ENCODE results near the gene THSD7A.
"Not testable (repeated sequence)": the region's sequence is repeated elsewhere in the genome, so short reads cannot be mapped to it uniquely, and the experiment has no call there.

The THSD7A gene

GRCh38 chr7:11443934-11444333 lies 388.1 kb downstream of the THSD7A start:
- not testable (repeated sequence) for DNase-seq

DNA sequence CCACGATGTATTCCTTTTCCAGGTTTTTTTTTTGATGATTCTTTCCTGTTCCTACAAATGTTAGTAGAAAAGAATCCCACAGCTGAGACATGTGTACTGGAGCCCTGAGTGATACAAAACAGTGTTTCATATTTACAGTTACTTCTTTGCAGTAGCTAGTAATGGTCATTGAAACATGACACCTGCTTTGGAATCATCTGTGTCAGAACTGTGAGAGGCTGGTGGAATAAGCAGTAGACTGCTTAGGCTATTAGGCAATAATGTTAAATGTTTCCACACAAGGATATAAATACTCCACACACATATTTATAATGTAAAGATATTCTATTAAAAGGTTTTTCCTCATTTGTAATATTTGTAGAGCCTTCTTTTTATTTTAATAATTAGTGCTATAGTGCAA lies 394.0 kb downstream of the THSD7A start:
- peak; percentile 48 to 57 for DNase-seq

GRCh38 chr7:11436773-11437524 lies 395.0 kb downstream of the THSD7A start:
- DNase-seq, result no peak

DNA sequence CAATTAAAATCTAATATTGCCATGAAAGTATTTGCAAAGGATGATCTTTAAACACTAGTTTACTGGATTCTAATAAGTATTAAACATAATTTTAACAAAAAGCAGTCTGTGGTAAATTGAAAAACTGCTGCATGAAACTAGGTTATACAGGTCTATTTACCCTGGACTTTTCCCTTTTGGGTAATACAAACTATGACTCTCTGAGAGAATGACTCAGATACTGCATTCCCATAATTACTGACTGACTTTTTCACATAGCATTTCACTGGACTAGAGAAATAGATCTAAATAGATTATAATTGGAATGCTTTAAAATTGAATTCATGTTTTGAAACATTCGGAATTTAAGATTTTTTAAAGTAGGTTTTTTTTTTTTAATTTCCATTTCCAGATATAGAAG lies 395.7 kb downstream of the THSD7A start:
- no peak for DNase-seq

GRCh38 chr7:11434366-11434765 lies 397.6 kb downstream of the THSD7A start:
- DNase-seq, result no peak

DNA sequence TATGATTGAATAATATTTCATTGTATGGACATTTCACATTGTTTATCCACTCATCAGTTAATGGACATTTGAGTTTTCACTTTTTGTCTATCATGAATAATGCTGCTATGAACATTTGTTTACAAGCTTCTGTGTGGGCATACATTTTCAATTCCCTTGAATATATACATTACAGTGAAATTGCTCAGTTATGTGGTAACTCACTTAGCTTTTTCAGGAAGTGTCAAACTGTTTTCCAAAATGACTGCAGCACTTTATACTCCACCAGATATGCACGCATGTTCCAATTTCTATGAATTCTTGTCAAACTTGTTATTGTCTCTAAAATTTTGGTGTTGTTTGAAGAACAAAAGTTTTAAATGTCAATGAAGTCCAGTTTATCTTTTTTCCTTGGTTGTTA lies 401.2 kb downstream of the THSD7A start:
- DNase-seq, result no peak

DNA sequence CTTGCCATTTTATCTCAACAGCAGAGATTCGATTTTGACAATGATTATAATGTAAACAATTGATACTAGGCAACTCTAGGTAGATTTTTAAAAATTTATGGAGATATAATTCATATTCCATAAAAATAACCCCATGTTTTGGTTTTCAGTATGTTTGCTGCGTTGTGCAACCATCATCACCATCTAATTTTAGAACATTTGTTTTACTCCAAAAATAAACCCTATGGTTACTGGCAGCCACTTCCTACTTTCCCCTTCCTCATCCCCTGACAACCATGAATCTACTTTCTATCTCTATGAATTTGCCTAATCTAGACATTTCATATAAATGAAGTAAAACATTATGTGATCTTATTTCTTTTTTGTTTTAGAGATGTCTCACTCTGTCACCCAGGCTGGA lies 401.9 kb downstream of the THSD7A start:
- DNase-seq, result no peak

DNA sequence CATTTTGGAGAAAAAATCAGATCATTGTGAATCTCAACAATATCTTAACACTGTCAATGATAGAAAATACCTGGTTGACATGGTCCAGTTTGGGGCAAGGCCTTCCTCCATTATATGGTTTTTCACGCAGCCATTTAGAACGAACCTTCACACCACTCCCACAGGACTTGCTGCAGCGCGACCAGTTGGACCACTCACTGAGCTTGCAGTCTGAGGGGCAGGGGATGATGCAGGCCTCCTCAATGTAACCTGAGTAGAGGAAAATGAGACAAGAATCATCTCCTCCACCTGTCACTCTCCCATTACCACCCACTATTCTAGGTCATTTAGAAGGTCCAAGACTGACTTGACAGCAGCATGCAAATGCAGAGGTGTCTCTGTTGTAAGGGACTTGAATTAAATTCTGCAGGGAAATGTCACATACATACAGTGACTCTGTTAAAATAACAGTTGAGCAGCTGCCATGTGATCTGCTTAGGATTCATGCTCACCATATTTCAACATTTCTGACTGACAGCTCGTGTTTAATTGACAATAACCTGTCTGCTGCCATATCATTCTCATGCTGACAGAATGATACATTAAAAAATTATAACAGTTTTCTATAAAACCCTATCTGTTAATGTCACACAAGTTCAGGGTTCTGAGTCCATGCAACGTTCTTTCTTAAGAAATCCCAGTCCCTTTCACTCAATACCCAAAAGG lies 403.0 kb downstream of the THSD7A start:
- peak in 1 of 2 experiments; percentile 1 for DNase-seq

DNA sequence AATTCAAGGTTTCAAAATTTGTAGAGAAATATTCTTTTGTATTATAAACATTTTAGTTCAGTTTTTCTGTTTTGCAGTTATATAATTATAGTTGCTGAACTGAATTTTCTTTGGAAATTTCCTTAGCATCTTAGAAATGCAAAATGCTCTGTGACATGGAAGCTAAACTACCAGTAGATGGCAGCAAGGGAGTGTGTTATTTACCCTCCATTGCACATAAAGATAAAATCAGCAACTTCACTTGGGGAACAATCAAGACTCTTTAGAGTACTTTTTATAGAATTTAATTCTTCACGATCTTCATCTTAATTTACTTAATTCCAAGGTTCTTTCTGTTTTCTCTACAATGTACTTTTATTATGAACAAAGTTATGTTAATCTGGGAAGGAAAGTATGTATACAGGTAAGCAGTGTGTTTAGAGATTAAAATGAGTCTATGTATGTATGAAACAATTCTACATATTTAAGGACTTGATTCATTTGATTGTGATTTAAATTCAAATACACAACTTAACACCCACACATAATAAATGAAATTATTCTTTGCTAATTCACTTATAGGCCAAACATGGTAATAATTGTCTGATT lies 404.2 kb downstream of the THSD7A start:
- DNase-seq, result peak; percentile 60 to 64

DNA sequence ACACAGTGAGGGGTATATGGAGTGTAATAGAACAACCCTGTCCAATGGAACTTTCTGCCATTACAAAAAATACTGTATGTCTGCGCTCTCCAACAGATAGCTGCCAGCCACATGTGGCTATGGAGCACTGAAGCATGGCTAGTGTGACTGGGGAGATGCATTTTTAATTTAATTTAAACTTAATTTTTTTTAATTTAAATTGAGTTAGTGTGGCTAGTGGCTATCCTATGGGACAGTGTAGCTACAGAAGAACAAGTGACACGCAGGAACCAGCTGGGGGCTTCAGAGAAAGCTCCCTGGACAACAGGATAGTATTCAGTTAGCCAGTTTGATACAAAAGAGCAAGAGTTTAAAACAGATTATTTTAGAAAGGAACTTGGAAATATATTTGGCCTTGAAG lies 408.0 kb downstream of the THSD7A start:
- no peak for DNase-seq

- DNase-seq, result no peak
Measured at GRCh38 chr7:11420049-11420448, 411.9 kb downstream of the THSD7A start.

DNA sequence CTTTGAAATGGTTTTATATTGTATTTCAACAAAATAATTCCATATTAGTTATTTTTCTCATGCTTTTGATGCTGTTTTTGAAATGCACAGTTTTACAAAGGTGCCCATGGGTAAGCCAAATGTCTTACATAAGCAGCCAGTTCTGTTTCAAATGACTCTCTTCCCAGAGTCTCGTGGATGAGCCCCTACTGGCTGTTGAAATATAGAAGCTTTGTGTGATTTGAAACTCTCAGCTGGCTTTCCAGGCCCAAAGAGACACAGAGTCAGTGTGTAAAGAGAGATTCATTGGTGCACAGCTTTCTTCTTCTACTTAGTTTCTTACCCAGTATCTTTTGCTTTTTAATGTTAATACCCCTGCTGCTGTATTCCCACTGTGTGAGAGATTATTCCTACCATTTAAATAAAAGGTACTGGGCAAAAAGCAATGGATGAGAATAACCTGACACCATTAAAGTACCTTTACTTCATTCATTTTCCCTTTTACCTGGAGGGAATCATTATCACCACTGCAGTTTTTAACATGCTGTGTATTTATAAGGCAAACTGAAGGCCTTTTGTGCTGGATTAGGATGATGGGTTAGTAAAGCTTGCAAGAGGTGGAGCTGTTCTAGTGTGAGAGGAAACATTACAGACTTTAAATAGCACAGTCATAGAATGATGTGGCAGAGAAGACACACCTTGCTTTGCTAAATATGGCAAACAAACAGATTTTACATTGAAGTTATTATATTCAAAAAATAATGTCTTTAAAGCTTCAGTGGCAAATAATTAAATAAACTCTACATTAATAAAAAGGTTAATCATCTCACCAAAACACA lies 415.1 kb downstream of the THSD7A start:
- no peak for DNase-seq

GRCh38 chr7:11415101-11415500 lies 416.9 kb downstream of the THSD7A start:
- DNase-seq, result no peak

- DNase-seq, result no peak
Measured at GRCh38 chr7:11413901-11414300, 418.1 kb downstream of the THSD7A start.

- DNase-seq, result no peak
Measured at GRCh38 chr7:11412036-11412435, 420.0 kb downstream of the THSD7A start.

GRCh38 chr7:11410656-11411644 lies 421.0 kb downstream of the THSD7A start:
- DNase-seq, result no peak

DNA sequence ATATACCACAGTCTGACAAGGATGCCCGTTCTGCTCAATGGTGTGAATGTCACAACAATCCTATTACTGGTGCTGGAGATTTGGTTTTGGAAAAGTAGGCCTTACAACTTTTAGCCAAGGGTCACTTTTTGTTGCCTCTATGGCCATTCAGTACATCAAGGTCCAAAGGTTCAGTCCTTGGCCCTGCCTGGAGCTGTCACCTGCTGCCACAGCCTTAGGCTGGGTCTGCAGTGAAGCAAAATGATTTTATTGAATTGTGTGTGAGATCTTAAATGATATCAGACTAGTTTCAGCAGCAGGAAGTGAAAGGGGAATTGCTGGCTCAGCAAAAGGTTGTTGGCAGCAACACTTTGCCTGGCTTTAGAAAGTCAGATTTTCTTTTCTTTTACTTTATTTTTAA lies 427.6 kb downstream of the THSD7A start:
- no peak for DNase-seq

DNA sequence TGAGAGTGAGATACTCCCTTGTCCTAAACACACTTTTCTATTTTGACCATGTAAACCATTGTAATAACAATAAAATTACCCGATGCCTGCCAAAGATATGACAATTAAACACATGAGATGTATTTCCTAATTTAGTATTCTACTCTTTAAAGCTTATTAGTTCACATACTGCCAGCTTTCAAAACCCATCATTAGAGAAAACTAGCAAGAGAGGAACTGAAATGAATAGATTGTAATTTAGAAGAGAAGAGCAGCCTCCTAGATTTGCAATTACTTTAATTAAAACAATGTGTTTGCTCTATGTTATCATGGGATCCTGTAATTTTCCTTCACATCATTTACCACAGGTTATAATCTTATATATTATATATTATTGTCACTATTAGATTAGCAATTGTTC lies 428.2 kb downstream of the THSD7A start:
- no peak for DNase-seq

DNA sequence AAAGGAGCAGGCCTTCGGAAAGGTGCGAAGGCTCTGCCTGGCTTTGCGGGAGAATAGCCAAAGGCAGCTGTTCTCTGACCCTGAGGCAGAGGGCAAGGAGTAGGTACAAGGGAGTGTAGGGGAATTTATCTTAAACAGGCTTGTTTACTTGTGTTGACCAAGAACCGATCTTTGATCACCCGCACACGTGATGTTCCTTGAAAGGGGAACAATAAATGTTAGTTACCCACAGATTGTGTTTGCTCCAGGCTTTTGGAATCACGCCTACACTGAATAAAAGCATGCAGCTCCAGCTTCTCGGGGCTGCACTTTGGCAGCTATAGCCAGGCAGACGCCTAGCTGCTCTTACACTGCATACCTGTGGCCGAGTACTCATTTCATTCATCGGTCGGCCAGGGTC lies 437.6 kb downstream of the THSD7A start:
- DNase-seq, result no peak

GRCh38 chr7:11379641-11380040 lies 452.4 kb downstream of the THSD7A start:
- no peak for DNase-seq

DNA sequence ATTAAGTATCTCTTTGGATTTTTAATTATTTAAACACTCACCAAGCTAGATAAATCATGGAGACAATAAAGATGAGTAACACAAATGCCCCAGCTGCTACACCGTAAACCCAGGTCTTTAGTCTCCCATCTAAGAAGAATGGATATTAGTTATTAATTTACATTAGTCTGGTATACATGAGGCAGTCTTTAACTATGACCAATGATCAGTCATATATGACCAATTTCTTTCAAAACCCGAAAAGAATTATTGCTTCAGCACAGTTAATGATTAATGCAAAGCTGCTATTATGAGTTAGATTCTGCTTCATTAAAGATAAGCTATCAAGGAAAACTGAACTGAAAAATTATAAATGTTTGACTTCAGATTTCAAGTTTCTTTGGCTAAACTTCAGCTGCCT lies 455.5 kb downstream of the THSD7A start:
- DNase-seq, result no peak

DNA sequence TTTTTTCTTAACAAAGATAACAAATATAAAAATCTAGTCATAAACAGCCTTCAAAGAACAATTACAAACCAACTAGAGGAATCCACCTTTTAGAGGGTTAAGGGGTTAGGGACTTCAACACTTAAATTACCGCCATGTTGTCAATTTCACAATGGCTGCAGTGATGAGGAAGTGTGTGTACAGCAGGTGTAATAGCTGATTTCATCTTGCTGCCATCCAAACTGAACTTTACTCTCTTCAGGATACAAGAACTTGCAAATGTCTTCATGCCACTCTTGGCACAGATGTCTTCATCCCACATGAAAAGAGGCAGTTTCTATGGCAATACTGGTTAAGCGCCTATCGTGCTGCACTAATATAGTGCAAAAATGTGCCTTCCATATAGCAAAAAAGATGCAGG lies 457.4 kb downstream of the THSD7A start:
- no peak for DNase-seq

All from SHP77 (cell line).